Fibroblast of lung (primary cell): Measurements from ENCODE around the gene IFNL1.

Source experiments
- CTCF ChIP-seq, 2 donors: IDR thresholded peaks in 1 of 2; conservative IDR thresholded peaks in 1 of 2; 1 replicate in 1 of 2; 2 replicates in 1 of 2; pipeline ENCODE4 v1.5.1; 2011 to 2012; ENCODE audit warnings: low read length in 2 of 2, control low read depth in 1 of 2, inconsistent platforms in 1 of 2, low read depth in 1 of 2, mild to moderate bottlenecking in 1 of 2
- EZH2 ChIP-seq: IDR thresholded peaks from 2 replicates; pipeline ENCODE4 v1.5.1; 2012; ENCODE audit warnings: low read length, control low read depth, mild to moderate bottlenecking; ENCODE audit errors: missing control alignments

- TF ChIP-seq CTCF (conservative IDR thresholded peaks at IDR 0.05 in 1 of 2, IDR thresholded peaks at IDR 0.05 in 1 of 2; ENCODE audit: low read depth in 1 of 2, low read length in 2 of 2) = no peak
- no peak for TF ChIP-seq EZH2
These were observed 28.1 kb downstream of the IFNL1 start for GRCh38 chr19:39324242-39324842.
